GM12874 (cell line): Measurements from ENCODE around the gene DDHD1.

Experiments
- CTCF ChIP-seq: IDR thresholded peaks from 2 replicates; pipeline ENCODE4 v1.5.1; 2011; ENCODE audit warnings: low read depth, mild to moderate bottlenecking, control low read depth, low read length, moderate library complexity; ENCODE audit not compliant: insufficient read depth

Gene DDHD1

GRCh38 chr14:52992236-52992870, 160.8 kb downstream of the DDHD1 start:
- no peak for TF ChIP-seq CTCF

GRCh38 chr14:52988139-52988538, 165.0 kb downstream of the DDHD1 start:
- no peak for TF ChIP-seq CTCF

- TF ChIP-seq CTCF: no peak
These were observed 165.6 kb downstream of the DDHD1 start for GRCh38 chr14:52987514-52987913.

- TF ChIP-seq CTCF: no peak
These were observed 166.1 kb downstream of the DDHD1 start for GRCh38 chr14:52987042-52987441.
